HG03354 (cell line): ENCODE results near the gene SUSD1.

Experiments
- ATAC-seq: cut with Tn5 transposase; IDR thresholded peaks from one replicate; pipeline ENCODE4 v1.9.1; 2021; ENCODE audit warnings: mild to moderate bottlenecking; ENCODE audit not compliant: unreplicated experiment, poor library complexity, severe bottlenecking

Gene SUSD1

DNA sequence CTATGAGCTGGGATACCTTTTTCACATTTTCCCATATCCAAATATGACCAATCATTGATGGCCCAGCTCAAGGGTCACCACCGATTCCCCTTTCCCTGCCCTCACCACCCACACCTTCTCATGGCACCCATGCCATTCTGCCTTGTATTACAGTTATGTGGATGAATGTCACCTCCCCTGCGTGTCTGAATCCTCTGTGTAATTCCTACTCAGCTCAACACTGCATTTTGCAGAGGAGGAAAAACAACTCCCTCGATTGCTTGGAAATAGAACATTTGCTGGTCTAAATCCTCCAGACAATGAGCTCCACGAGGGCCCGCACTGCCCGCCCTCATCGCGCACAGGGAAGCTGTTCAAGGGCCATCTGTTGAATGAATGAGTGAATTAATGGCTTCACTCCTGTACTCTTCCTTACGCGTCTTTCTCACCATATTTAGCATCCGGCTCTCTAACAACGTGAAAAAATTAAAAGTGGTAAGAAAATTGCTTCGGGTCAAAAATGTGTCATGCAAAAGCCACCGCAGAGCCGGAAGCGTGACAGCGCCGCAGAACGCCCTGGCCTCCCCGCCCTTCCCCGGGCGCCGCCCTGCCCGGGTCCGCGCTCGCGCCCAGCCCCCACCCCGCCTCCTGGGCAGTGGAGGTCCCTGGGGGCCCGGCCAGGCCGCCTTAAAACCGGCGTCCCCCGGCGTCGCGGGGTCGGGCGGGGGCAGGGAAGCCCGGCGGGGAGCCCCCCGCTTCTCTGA, 704 bp downstream of the SUSD1 start:
- ATAC-seq, result peak; percentile 88

DNA sequence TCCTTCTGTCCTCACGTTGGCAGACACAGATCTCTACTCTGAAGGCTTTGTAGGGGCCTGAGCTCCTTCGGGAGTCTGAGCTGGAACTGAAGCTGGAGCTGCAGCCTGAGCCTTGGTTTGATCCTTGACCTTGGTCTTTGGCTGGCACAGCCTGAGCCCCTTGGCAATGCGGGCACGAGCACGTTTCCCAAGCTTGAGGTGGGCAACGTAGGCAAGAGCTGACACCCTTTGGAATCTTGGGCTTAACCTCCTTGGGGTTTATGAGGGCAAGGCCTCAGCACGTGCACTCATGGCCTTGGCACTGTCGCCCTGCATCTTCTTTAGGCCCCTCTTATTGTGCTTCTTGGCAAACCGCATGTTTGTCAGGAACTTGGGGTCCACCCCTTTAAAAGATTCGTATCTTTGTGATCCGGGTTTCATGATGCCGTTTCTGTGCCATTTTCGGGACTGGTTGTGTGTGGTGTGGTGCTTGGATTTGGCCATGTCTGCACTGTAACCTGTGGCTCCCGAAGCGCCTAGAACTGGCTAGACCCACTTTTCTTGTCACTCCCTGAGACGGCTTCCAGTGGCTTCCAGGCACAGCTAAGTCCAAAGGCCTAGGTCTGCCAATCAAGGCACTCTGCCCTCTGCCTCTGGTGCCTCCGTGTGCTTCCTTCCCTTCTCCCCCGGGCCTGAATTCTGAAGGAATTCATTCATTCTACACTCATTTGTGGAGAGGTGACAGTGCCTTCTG, 1.4 kb downstream of the SUSD1 start:
- no peak for ATAC-seq

DNA sequence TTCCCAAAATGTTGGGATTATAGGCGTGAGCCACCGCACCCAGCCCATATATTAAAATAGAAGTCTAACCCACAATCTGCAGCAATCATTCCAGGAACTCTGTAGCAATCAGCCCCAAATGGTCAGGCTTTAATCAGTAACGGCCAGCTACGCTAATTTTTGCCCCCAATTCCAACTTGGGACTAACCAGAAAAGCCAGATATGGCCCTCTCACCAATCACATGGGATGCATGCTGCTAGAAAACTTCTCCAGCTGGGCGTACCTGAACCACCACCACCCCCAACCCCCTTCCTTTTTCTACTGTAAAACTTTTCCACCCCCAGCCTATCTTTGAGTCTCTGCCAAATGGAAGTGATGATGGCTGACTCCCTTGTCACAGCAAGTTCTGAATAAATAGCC, 4.1 kb downstream of the SUSD1 start:
- no peak for ATAC-seq

GRCh38 chr9:112170235-112170634, 4.9 kb downstream of the SUSD1 start:
- no peak for ATAC-seq

DNA sequence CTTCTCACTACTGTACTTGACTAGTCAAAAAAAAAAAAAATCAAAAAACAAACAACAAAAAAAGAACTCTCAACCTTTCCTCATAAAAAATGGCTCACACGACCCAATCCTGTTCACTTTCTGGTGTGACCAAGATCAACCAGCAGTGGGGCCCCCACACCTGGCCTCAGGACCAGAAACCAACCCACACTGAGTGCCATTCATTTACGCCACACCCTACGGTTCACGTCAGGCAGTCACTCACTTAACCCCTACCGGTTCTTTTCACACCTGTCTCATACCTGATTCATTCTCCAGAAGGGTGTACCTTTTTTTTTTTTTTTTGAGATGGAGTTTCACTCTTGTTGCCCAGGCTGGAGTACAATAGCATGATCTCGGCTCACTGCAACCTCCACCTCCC, 5.7 kb downstream of the SUSD1 start:
- ATAC-seq, result no peak

DNA sequence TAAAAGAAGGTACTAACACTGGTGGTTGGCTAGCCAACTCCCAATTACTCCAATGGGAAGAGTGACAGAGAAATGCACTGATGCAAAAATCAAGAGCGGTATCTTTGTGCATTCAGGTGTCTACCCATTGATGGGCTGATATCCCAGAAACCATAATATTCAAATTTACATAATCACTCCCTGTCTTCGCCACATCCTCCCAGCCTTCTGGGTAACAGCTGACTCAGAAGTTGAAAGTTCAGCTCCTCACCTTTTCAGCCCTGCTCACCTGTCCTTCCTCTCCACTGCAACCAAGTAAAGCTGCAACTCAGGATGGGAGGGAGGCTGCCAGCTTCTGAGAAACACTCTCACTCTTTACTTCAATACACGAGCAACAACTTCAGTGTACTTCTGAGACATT, 6.9 kb downstream of the SUSD1 start:
- ATAC-seq, result no peak

- ATAC-seq, result no peak
These were observed 8.6 kb downstream of the SUSD1 start for GRCh38 chr9:112166176-112167140.

- ATAC-seq, result no peak
These were observed 12.3 kb downstream of the SUSD1 start for GRCh38 chr9:112162621-112163413.

- ATAC-seq, result no peak
These were observed 15.3 kb downstream of the SUSD1 start for GRCh38 chr9:112159781-112160180.

- ATAC-seq, result no peak
These were observed 16.3 kb downstream of the SUSD1 start for GRCh38 chr9:112158656-112159367.

DNA sequence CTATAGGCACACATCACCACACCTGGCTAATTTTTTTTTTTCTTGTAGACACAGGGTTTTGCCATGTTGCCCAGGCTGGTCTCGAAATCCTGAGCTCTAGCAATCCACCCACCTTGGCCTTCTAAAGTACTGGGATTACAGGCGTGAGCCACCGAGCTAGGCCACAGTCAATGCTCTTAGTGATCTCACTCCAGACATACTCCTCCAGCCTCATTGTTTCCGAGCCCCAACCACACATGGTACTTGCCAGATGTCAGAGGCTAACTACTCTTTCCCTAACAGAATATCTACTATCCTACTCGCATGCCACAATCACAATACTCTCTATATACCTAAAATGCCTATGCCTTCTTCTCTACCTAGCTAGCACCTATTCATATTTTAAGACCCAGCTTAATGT, 17.1 kb downstream of the SUSD1 start:
- no peak for ATAC-seq

GRCh38 chr9:112157087-112157486, 18.0 kb downstream of the SUSD1 start:
- ATAC-seq, result no peak

DNA sequence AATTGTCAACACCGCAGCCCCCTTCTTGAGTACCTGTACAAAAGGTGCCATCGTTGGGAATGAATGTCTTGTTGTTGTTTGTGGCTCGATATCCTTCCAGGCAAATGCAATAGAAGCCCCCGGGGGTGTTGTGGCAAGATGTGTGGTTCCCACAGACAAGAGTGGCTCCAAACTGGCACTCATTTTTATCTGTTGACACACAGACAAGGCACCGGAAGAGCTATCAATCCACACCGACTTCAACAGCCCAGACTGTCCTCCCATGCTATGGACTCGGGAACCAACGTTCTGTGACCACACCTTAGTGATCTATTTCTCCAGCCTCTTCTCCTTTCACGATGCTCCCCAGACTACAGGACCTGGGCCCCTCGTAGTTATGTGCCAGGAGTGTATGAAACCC, 25.9 kb downstream of the SUSD1 start:
- no peak for ATAC-seq

DNA sequence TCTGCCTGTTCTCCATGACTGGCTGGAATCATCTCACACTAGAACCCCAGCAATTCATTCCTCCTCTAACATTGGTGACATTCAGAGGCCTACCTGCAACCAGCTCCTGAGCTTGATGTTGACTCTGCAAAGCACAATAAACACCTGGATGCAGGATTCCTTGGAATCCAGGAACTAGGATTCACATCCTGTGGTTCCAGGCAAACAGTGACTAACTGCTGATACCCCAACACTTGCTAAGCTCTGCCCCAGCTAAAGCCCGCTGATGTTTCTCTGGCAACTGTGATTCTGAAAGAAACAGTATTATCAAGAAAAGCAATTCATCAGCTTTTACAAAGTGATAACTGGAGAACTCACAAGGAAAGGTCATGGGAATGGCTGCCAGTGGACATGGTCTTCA, 29.2 kb downstream of the SUSD1 start:
- no peak for ATAC-seq

DNA sequence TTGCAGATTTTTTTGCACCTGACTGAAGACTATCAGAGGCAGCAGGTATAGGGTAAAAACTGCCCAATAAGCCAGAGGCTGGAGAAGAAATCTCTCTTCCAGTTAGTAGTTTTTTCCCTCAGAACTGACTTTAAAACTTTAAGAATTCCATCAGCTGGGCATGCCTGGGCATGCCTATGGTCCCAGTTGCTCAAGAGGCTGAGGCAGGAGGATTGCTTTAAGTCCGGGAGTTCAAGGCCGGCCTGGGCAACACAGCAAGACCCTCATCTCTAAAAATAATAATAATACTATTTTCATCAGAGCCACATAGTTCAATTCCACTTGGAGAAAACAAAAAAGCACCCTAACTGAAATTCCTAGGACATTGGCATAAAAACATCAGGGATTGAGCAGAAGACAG, 30.3 kb downstream of the SUSD1 start:
- no peak for ATAC-seq

GRCh38 chr9:112142420-112142819, 32.7 kb downstream of the SUSD1 start:
- no peak for ATAC-seq

GRCh38 chr9:112140936-112141335, 34.2 kb downstream of the SUSD1 start:
- no peak for ATAC-seq

DNA sequence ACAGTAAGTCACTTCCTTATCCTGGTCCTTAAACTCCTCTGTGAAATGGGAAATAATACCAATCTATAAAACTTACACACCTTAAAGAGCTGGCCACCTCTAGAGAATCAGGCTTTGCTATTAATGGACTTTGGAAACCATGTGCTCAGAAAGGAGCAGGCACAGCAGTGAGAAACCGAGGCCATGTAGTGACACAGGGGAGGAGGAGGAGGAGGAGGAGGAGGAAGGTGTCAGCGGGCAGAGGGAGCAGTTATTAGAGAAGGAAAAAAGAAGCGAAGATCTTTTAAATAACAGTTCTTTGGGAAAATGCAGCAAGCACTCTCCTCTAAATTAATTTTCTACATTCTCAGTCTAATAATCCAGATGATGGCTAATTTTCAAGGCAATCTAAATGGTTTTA, 38.0 kb downstream of the SUSD1 start:
- ATAC-seq, result no peak

DNA sequence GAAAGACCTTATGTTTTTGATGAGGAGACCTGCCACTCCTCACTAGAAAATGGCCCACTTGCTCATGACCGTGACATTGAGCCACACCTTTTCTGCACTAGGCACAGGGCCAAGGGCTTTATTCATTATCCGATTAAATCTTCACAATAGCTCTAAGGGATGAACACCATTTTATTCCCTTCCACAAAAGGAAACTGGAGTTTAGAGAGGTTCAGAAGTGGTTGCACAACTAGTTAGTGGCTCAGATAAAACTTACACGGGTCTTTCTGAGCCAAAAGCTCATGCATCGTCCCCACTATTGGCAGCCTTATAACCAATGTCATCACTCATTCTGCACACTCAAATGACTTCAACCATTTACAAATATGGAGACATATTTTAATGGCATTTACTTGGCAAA, 39.4 kb downstream of the SUSD1 start:
- ATAC-seq, result no peak
